ENCODE results near the gene GPC5.

The GPC5 gene

GRCh38 chr13:91698308-91698707, 299.9 kb downstream of the GPC5 start:
- TF ChIP-seq SIN3A (IDR thresholded peaks at IDR 0.05; ENCODE audit: borderline replicate concordance, insufficient read depth, low read length) (no peak), TAF1 (IDR thresholded peaks at IDR 0.05; ENCODE audit: borderline replicate concordance, insufficient read depth, low read length) (no peak), POLR2AphosphoS5 (IDR thresholded peaks at IDR 0.05; ENCODE audit: low read depth, low read length) (no peak), REST (IDR thresholded peaks at IDR 0.05; ENCODE audit: insufficient read depth in 1 of 2, low read depth in 2 of 2, low read length in 2 of 2) (no peak), FOXP2 (optimal IDR thresholded peaks at IDR 0.05; ENCODE audit: borderline replicate concordance, extremely low read depth, extremely low read length, insufficient read depth) (no peak)

GRCh38 chr13:91698767-91699166, 300.3 kb downstream of the GPC5 start:
- TF ChIP-seq POLR2AphosphoS5 (IDR thresholded peaks at IDR 0.05; ENCODE audit: low read depth, low read length) = no peak
- no peak for TF ChIP-seq SIN3A (IDR thresholded peaks at IDR 0.05; ENCODE audit: borderline replicate concordance, insufficient read depth, low read length)
- no peak for TF ChIP-seq REST (IDR thresholded peaks at IDR 0.05; ENCODE audit: insufficient read depth in 1 of 2, low read depth in 2 of 2, low read length in 2 of 2)
- no peak for TF ChIP-seq TAF1 (IDR thresholded peaks at IDR 0.05; ENCODE audit: borderline replicate concordance, insufficient read depth, low read length)
- no peak for TF ChIP-seq FOXP2 (optimal IDR thresholded peaks at IDR 0.05; ENCODE audit: borderline replicate concordance, extremely low read depth, extremely low read length, insufficient read depth)

- TF ChIP-seq POLR2AphosphoS5 (IDR thresholded peaks at IDR 0.05; ENCODE audit: low read depth, low read length) (no peak), TAF1 (IDR thresholded peaks at IDR 0.05; ENCODE audit: borderline replicate concordance, insufficient read depth, low read length) (no peak), SIN3A (IDR thresholded peaks at IDR 0.05; ENCODE audit: borderline replicate concordance, insufficient read depth, low read length) (no peak), FOXP2 (optimal IDR thresholded peaks at IDR 0.05; ENCODE audit: borderline replicate concordance, extremely low read depth, extremely low read length, insufficient read depth) (no peak), REST (IDR thresholded peaks at IDR 0.05; ENCODE audit: insufficient read depth in 1 of 2, low read depth in 2 of 2, low read length in 2 of 2) (no peak)
Measured at GRCh38 chr13:91699863-91700262, 301.4 kb downstream of the GPC5 start.

- TF ChIP-seq TAF1 (IDR thresholded peaks at IDR 0.05; ENCODE audit: borderline replicate concordance, insufficient read depth, low read length) = no peak
- TF ChIP-seq REST (IDR thresholded peaks at IDR 0.05; ENCODE audit: insufficient read depth in 1 of 2, low read depth in 2 of 2, low read length in 2 of 2) = no peak
- no peak for TF ChIP-seq POLR2AphosphoS5 (IDR thresholded peaks at IDR 0.05; ENCODE audit: low read depth, low read length)
Measured at GRCh38 chr13:91701975-91702374, 303.6 kb downstream of the GPC5 start.

GRCh38 chr13:91702411-91702810, 304.0 kb downstream of the GPC5 start:
- TF ChIP-seq TAF1 (IDR thresholded peaks at IDR 0.05; ENCODE audit: borderline replicate concordance, insufficient read depth, low read length) (no peak), FOXP2 (optimal IDR thresholded peaks at IDR 0.05; ENCODE audit: borderline replicate concordance, extremely low read depth, extremely low read length, insufficient read depth) (no peak), SIN3A (IDR thresholded peaks at IDR 0.05; ENCODE audit: borderline replicate concordance, insufficient read depth, low read length) (no peak), REST (IDR thresholded peaks at IDR 0.05; ENCODE audit: insufficient read depth in 1 of 2, low read depth in 2 of 2, low read length in 2 of 2) (no peak), POLR2AphosphoS5 (IDR thresholded peaks at IDR 0.05; ENCODE audit: low read depth, low read length) (no peak)

All from PFSK-1 (cell line).